A549 treated with DMSO at 1 μM for 4 hours (cell line): Measurements from ENCODE around the gene ELAPOR1. TPM values are rescaled to one million over a fixed set of nuclear protein-coding genes. Genes with fewer than 3 reads are reported as not detected.

Experiments used
- total RNA-seq: library from RNA; stranded (reverse); fragments of 200-300 nt; extraction: Qiagen RNA extraction; gene quantifications from 5 replicates; pipeline ENCODE4 v1.2.3, GENCODE V29; 2022; ENCODE audit warnings: low read depth

ELAPOR1 gene
- total RNA-seq: 0.41 to 0.96 TPM (median 0.55 TPM) in 5 replicates

GRCh38 chr1:109113590-109114341 lies at the start of gene ELAPOR1:
Gene ELAPOR1, plus strand, starts transcription at chr1:109114115. Its CDS starts 69 bp downstream, at chr1:109114184.

GRCh38 chr1:109075531-109076490 lies 38.1 kb upstream of the ELAPOR1 start, which contains the start of gene TAF13:
Gene TAF13, minus strand, starts transcription at chr1:109076003. Its CDS starts 56 bp downstream, at chr1:109075947.

GRCh38 chr1:109090196-109091077 lies 23.5 kb upstream of the ELAPOR1 start, which contains the start of gene TMEM167B:
Gene TMEM167B, plus strand, starts transcription at chr1:109090764. Its CDS starts 109 bp downstream, at chr1:109090873.

Other genes with a start within 250 kb of the ELAPOR1 start
- gene GPSM2, start 237.1 kb upstream of the ELAPOR1 start, total RNA-seq: 13.6 to 17.3 TPM (median 16.8 TPM) in 5 replicates
- gene CLCC1, start 150.6 kb upstream of the ELAPOR1 start, total RNA-seq: 12.2 to 19.6 TPM (median 18.6 TPM) in 5 replicates
- gene WDR47, start 72.0 kb upstream of the ELAPOR1 start, total RNA-seq: 5.7 to 8.1 TPM (median 7.4 TPM) in 5 replicates
- gene TAF13, start 38.1 kb upstream of the ELAPOR1 start, total RNA-seq: 29.0 to 37.6 TPM (median 32.2 TPM) in 5 replicates
- gene TMEM167B, start 23.4 kb upstream of the ELAPOR1 start, total RNA-seq: 7.7 to 11.7 TPM (median 10.6 TPM) in 5 replicates
- 95.9 to 105 TPM (median 102 TPM) in 5 replicates for gene SARS1, start 99.8 kb downstream of the ELAPOR1 start, total RNA-seq
- gene CELSR2, start 135.4 kb downstream of the ELAPOR1 start, total RNA-seq: 4.6 to 6.2 TPM (median 5.8 TPM) in 5 replicates
- gene PSRC1, start 169.0 kb downstream of the ELAPOR1 start, total RNA-seq: 18.6 to 25.2 TPM (median 24.6 TPM) in 5 replicates
- gene MYBPHL, start 192.9 kb downstream of the ELAPOR1 start, total RNA-seq: not detected in 5 replicates